DMS79 treated with DMSO at 0.1 percent for 48 hours (cell line): ENCODE results near the gene NFAT5.
"Not testable (repeated sequence)": the region's sequence is repeated elsewhere in the genome, so short reads cannot be mapped to it uniquely, and the experiment has no call there.

Experiments
- DNase-seq: peaks from one replicate; lab custom pipeline; 2025; lab: John Stamatoyannopoulos, UW

NFAT5 gene

GRCh38 chr16:69596801-69597200, 31.0 kb downstream of the NFAT5 start:
- no peak for DNase-seq

GRCh38 chr16:69598045-69598444, 32.3 kb downstream of the NFAT5 start:
- no peak for DNase-seq

- no peak for DNase-seq
These were observed 34.0 kb downstream of the NFAT5 start for GRCh38 chr16:69599731-69600130.

GRCh38 chr16:69600202-69600601, 34.4 kb downstream of the NFAT5 start:
- no peak for DNase-seq

- no peak for DNase-seq
These were observed 35.5 kb downstream of the NFAT5 start for GRCh38 chr16:69601250-69601649.

- no peak for DNase-seq
These were observed 41.2 kb downstream of the NFAT5 start for GRCh38 chr16:69606985-69607384.

GRCh38 chr16:69607674-69608073, 41.9 kb downstream of the NFAT5 start:
- DNase-seq: no peak

- DNase-seq: no peak
These were observed 44.6 kb downstream of the NFAT5 start for GRCh38 chr16:69610356-69610755.

GRCh38 chr16:69611103-69611640, 45.4 kb downstream of the NFAT5 start:
- DNase-seq: no peak

- no peak for DNase-seq
These were observed 47.8 kb downstream of the NFAT5 start for GRCh38 chr16:69613378-69614154.

- DNase-seq: no peak
These were observed 49.8 kb downstream of the NFAT5 start for GRCh38 chr16:69615528-69615927.

- no peak for DNase-seq
These were observed 50.3 kb downstream of the NFAT5 start for GRCh38 chr16:69616082-69616481.

GRCh38 chr16:69618307-69618706, 52.5 kb downstream of the NFAT5 start:
- no peak for DNase-seq

- no peak for DNase-seq
These were observed 53.0 kb downstream of the NFAT5 start for GRCh38 chr16:69618721-69619120.

GRCh38 chr16:69619514-69619913, 53.7 kb downstream of the NFAT5 start:
- DNase-seq: no peak

- DNase-seq: no peak
These were observed 54.8 kb downstream of the NFAT5 start for GRCh38 chr16:69620573-69620972.

GRCh38 chr16:69621225-69621624, 55.5 kb downstream of the NFAT5 start:
- DNase-seq: no peak

- no peak for DNase-seq
These were observed 60.5 kb downstream of the NFAT5 start for GRCh38 chr16:69626256-69626655.

GRCh38 chr16:69632828-69633227, 67.1 kb downstream of the NFAT5 start:
- no peak for DNase-seq

- no peak for DNase-seq
These were observed 67.6 kb downstream of the NFAT5 start for GRCh38 chr16:69633375-69633774.

- DNase-seq: not testable (repeated sequence)
These were observed 70.9 kb downstream of the NFAT5 start for GRCh38 chr16:69636563-69637146.

GRCh38 chr16:69637206-69637865, 71.6 kb downstream of the NFAT5 start:
- DNase-seq: not testable (repeated sequence)

- DNase-seq: not testable (repeated sequence)
These were observed 78.2 kb downstream of the NFAT5 start for GRCh38 chr16:69643997-69644396.
